ENCODE results near the gene NDUFS5. TPM values are rescaled to one million over a fixed set of nuclear protein-coding genes. Genes with fewer than 3 reads are reported as not detected.
"Not testable (repeated sequence)": the region's sequence is repeated elsewhere in the genome, so short reads cannot be mapped to it uniquely, and the experiment has no call there.

NDUFS5 gene
- total RNA-seq, 1 experiment from 2014 or later = 259 TPM

DNA sequence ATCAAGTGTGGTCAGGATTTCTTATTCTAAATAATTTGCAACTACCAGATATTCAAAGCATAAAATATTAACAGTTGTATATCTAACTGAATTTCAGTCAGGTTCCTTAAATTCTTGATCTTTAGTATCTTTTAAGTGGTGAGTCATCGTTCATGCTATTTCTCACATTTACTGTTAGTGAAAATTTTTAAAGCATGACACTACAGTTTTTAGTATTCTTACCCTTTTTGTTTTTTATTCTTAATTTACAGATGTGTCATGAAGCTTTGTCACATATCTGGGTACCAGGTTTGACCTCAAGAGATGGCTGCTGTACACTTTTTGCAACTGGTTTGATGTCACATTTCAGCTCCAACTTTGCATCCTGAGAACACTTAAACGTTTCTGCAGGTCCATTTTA, 22.4 kb upstream of the NDUFS5 start:
- Histone ChIP-seq H3K4me2 (ENCODE audit: low read depth, low read length, poor library complexity, severe bottlenecking) (no peak overlapping the region), H2AFZ (ENCODE audit: low read length) (no peak overlapping the region), H3K79me2 (ENCODE audit: low read length) (peaks cover 20% of the 10 kb centered on the region), H4K20me1 (ENCODE audit: insufficient read depth, low read depth, low read length) (peaks cover 4% of the 10 kb centered on the region; the same call in 1 of the 2 replicates), H3K36me3 (ENCODE audit: insufficient read depth, low read length) (peaks cover 78% of the 10 kb centered on the region), H3K9me2 (replicated peaks; ENCODE audit: insufficient read depth, low read length) (no peaks in the 10 kb centered on the region), H3K4me3 (ENCODE audit: low read length) (no peak overlapping the region), H3K4me1 (ENCODE audit: low read length) (no peaks in the 10 kb centered on the region), H3K27me3 (ENCODE audit: low read length) (no peaks in the 10 kb centered on the region), H3K9me3 (ENCODE audit: low read length) (no peaks in the 10 kb centered on the region), H3K9ac (ENCODE audit: low read length) (no peak overlapping the region), H3K27ac (ENCODE audit: low read length) (no peak overlapping the region)
- peak; percentile 21 for DNase-seq

DNA sequence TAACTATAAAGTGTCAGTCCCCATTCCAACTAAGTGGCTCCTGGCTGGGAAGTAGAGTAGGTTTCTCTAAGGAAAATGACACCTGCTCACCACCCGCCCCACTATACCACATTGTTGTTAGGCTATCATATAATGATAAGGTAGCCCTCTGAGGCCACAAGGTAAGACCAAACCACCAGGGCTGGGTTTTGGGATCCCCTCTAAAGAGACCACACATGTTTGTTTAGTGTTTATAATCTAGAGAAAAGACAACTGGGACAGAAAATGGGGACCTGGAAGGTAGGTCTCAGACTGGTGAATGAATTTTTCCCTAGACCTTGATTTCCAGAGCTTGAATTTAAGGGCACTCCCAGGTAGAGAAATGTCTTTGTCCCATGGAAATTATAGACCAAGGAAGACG, 19.9 kb upstream of the NDUFS5 start:
- H2AFZ ChIP-seq (ENCODE audit: low read length) = no peak overlapping the region
- no peaks in the 10 kb centered on the region for H3K4me1 ChIP-seq (ENCODE audit: low read length)
- H3K9me2 ChIP-seq (replicated peaks; ENCODE audit: insufficient read depth, low read length) = no peaks in the 10 kb centered on the region
- H3K27ac ChIP-seq (ENCODE audit: low read length) = no peak overlapping the region
- H3K4me2 ChIP-seq (ENCODE audit: low read depth, low read length, poor library complexity, severe bottlenecking) = no peak overlapping the region
- H3K9me3 ChIP-seq (ENCODE audit: low read length) = no peaks in the 10 kb centered on the region
- no peak overlapping the region for H3K4me3 ChIP-seq (ENCODE audit: low read length)
- H3K9ac ChIP-seq (ENCODE audit: low read length) = no peak overlapping the region
- no peaks in the 10 kb centered on the region for H3K27me3 ChIP-seq (ENCODE audit: low read length)
- peaks cover 59% of the 10 kb centered on the region for H3K36me3 ChIP-seq (ENCODE audit: insufficient read depth, low read length)
- H4K20me1 ChIP-seq (ENCODE audit: insufficient read depth, low read depth, low read length) = no peaks in the 10 kb centered on the region; the same call in 1 of the 2 replicates
- DNase-seq = no peak
- peaks cover 11% of the 10 kb centered on the region for H3K79me2 ChIP-seq (ENCODE audit: low read length)

DNA sequence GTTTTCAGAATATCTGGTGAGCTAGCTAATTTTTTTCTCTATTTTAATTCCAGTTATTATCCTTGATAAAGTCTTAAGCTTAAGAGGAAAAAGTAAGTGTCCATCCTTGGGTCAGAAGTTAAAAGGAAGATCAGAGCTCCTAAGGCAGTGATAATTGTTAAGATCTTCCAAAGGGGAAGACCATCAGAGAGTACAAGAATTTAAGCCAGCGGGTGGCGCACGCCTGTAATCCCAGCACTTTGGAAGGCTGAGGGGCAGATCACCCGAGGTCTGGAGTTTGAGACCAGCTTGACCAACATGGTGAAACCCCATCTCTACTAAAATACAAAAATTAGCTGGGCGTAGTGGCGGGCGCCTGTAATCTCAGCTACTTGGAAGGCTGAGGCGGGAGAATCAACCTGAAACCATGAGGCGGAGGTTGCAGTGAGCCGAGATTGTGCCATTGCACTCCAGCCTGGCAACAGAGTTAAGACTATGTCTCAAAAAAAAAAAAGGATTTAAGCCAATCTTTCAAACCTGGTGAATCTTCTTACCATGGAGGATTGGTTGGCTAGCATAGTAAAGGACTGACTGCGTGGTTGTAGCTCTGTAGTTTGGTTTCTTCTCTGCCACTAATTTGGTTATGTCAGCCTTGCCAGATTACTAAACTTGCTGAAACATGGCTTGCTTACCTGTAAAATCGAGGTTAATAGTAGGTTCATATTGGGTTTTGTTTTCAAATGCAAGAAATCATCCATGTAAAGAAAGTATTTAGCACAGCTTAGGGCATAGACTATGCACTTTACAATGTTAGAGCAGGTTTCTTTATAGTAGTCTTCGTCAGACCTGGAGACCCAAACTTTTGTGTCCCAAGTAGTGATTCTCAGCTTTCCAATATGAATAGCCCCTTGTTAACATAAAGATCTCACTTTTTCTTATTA, 19.2 kb upstream of the NDUFS5 start:
- no peaks in the 10 kb centered on the region for H3K4me1 ChIP-seq (ENCODE audit: low read length)
- H4K20me1 ChIP-seq (ENCODE audit: insufficient read depth, low read depth, low read length) = no peaks in the 10 kb centered on the region; the same call in 1 of the 2 replicates
- H3K9ac ChIP-seq (ENCODE audit: low read length) = no peak overlapping the region
- no peak for DNase-seq
- no peak overlapping the region for H3K27ac ChIP-seq (ENCODE audit: low read length)
- H3K4me3 ChIP-seq (ENCODE audit: low read length) = no peak overlapping the region
- no peaks in the 10 kb centered on the region for H3K9me2 ChIP-seq (replicated peaks; ENCODE audit: insufficient read depth, low read length)
- peaks cover 8% of the 10 kb centered on the region for H3K79me2 ChIP-seq (ENCODE audit: low read length)
- H3K27me3 ChIP-seq (ENCODE audit: low read length) = no peaks in the 10 kb centered on the region
- H2AFZ ChIP-seq (ENCODE audit: low read length) = no peak overlapping the region
- peaks cover 55% of the 10 kb centered on the region for H3K36me3 ChIP-seq (ENCODE audit: insufficient read depth, low read length)
- no peak overlapping the region for H3K4me2 ChIP-seq (ENCODE audit: low read depth, low read length, poor library complexity, severe bottlenecking)
- H3K9me3 ChIP-seq (ENCODE audit: low read length) = no peaks in the 10 kb centered on the region

DNA sequence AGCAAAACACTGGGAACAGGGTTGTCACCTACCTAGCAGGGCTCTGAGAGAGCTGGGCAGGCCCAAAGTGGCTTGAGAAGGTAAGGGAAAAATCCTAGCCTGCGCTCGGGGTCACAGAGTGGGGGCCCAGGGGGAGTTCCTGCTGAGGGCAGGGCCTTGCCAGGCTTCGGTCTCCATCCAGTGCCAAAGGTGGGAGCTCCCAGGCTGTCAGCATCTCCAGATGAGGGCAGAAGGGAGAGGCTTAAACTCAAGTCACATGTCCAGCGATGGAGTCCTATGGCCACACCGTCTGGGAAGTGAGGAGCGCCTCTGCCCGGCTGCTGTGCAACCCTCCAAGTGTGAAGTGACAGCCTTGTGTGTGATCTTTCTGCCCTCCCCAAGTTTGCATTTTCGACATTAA, 11.2 kb upstream of the NDUFS5 start:
- not testable (repeated sequence) for H3K27me3 ChIP-seq (ENCODE audit: low read length); H3K4me1 ChIP-seq (ENCODE audit: low read length); H3K9me2 ChIP-seq (replicated peaks; ENCODE audit: insufficient read depth, low read length); H3K4me2 ChIP-seq (ENCODE audit: low read depth, low read length, poor library complexity, severe bottlenecking); H3K9me3 ChIP-seq (ENCODE audit: low read length); H3K27ac ChIP-seq (ENCODE audit: low read length); H3K36me3 ChIP-seq (ENCODE audit: insufficient read depth, low read length); H3K9ac ChIP-seq (ENCODE audit: low read length); H4K20me1 ChIP-seq (ENCODE audit: insufficient read depth, low read depth, low read length); H3K79me2 ChIP-seq (ENCODE audit: low read length); H3K4me3 ChIP-seq (ENCODE audit: low read length); H2AFZ ChIP-seq (ENCODE audit: low read length); DNase-seq

DNA sequence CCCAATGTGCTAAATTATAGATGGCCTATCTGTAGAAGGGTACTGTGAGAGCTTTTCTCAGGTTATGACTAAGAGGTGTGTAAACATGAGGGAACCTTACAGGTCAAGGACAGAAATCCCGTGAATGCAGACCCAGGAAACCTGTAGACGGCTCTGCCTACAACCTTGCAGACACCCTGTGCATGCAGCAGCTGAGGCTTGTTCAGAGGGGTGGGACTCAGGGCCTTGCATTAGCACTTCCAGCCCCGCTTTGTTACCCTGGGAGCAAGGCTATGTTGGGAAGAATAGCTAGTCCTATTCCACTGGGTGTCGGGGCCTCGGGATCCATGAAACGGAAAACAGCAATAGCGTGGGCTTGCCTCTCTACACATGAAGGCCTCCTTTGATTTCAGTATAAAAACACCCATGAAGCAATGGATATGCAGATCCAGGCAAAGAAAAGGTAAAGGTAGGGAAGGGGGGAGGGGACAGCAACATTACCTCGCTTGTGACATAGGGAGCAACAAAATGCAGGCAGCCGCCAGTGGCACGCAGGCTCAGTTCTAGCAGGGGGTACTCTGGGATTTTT, 9.5 kb upstream of the NDUFS5 start:
- H3K4me2 ChIP-seq (ENCODE audit: low read depth, low read length, poor library complexity, severe bottlenecking) = no peak overlapping the region

DNA sequence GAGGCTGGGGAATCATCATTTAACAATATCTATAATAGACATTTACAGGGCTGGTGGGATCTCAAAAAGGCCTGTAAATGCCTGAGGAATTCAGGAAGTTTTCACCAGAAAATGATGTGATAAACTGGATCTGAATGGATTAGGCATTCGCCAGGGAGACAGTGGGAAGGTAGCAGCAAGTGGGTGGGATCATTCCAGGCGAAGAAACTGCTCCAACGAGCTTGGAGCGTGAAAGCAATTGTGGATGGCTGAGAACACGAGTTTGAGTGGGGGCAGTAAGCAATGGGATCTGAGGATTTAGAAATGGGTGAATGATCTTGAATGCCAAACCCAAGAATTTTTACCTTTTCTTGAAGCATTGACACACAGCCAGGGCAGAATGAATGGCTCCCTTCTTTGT, 8.9 kb upstream of the NDUFS5 start:
- no peaks in the 10 kb centered on the region for H3K9me3 ChIP-seq (ENCODE audit: low read length)
- no peak overlapping the region for H2AFZ ChIP-seq (ENCODE audit: low read length)
- H3K4me1 ChIP-seq (ENCODE audit: low read length) = no peaks in the 10 kb centered on the region
- no peaks in the 10 kb centered on the region for H3K27me3 ChIP-seq (ENCODE audit: low read length)
- no peak for DNase-seq
- no peak overlapping the region for H3K4me3 ChIP-seq (ENCODE audit: low read length)
- no peaks in the 10 kb centered on the region for H3K9me2 ChIP-seq (replicated peaks; ENCODE audit: insufficient read depth, low read length)
- no peaks in the 10 kb centered on the region for H4K20me1 ChIP-seq (ENCODE audit: insufficient read depth, low read depth, low read length)
- H3K9ac ChIP-seq (ENCODE audit: low read length) = no peak overlapping the region
- H3K36me3 ChIP-seq (ENCODE audit: insufficient read depth, low read length) = no peaks in the 10 kb centered on the region
- no peak overlapping the region for H3K27ac ChIP-seq (ENCODE audit: low read length)
- H3K79me2 ChIP-seq (ENCODE audit: low read length) = no peaks in the 10 kb centered on the region
- H3K4me2 ChIP-seq (ENCODE audit: low read depth, low read length, poor library complexity, severe bottlenecking) = no peak overlapping the region

More for the DNA sequence above, 9.5 kb upstream of the NDUFS5 start:
- Histone ChIP-seq H3K9ac (ENCODE audit: low read length) (no peak overlapping the region), H3K79me2 (ENCODE audit: low read length) (no peaks in the 10 kb centered on the region), H3K27me3 (ENCODE audit: low read length) (no peaks in the 10 kb centered on the region), H3K9me3 (ENCODE audit: low read length) (no peaks in the 10 kb centered on the region), H2AFZ (ENCODE audit: low read length) (no peak overlapping the region), H3K4me3 (ENCODE audit: low read length) (no peak overlapping the region), H3K27ac (ENCODE audit: low read length) (no peak overlapping the region), H3K36me3 (ENCODE audit: insufficient read depth, low read length) (0 out of 2 replicates have a peak, but pooled peaks cover 3% of the 10 kb centered on the region), H3K4me1 (ENCODE audit: low read length) (no peaks in the 10 kb centered on the region), H3K9me2 (replicated peaks; ENCODE audit: insufficient read depth, low read length) (no peaks in the 10 kb centered on the region), H4K20me1 (ENCODE audit: insufficient read depth, low read depth, low read length) (no peaks in the 10 kb centered on the region)
- DNase-seq = no peak

DNA sequence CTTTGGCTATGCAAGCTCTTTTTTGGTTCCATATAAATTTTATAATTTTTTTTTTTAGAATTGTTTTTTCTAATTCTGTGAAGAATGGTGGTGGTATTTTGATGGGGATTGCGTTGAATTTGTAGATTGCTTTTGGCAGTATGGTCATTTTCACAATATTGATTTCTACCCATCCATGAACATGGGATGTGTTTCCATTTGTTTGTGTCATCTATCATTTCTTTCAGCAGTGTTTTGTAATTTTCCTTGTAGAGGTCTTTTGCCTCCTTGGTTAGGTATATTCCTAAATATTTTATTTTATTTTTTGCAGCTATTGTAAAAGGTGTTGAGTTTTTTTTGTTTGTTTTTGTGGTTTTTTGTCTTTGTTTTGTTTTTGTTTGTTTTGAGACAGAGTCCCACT, 5.7 kb upstream of the NDUFS5 start:
- not testable (repeated sequence) for H3K36me3 ChIP-seq (ENCODE audit: insufficient read depth, low read length); H3K9me3 ChIP-seq (ENCODE audit: low read length); DNase-seq; H3K27ac ChIP-seq (ENCODE audit: low read length); H4K20me1 ChIP-seq (ENCODE audit: insufficient read depth, low read depth, low read length); H3K9me2 ChIP-seq (replicated peaks; ENCODE audit: insufficient read depth, low read length); H3K9ac ChIP-seq (ENCODE audit: low read length); H3K27me3 ChIP-seq (ENCODE audit: low read length); H3K4me3 ChIP-seq (ENCODE audit: low read length); H2AFZ ChIP-seq (ENCODE audit: low read length); H3K4me2 ChIP-seq (ENCODE audit: low read depth, low read length, poor library complexity, severe bottlenecking); H3K4me1 ChIP-seq (ENCODE audit: low read length); H3K79me2 ChIP-seq (ENCODE audit: low read length)

DNA sequence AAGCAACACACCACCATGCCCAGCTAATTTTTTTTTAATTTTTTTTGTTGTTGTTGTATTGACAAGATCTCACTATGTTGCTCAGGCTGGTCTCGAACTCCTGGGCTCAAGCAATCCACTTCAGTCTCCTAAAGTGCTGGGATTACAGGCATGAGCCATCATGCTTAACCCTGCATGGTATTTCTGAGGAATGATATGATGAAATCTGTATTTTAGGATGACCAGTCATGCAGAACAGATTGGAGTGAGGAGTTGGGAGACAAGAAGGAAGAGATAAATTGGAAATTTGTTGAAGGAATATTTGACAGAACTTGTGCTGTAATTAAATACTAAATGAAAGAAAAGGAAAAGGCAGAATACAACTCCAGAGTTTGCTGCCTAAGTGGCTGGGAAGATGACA, 4.7 kb upstream of the NDUFS5 start:
- Histone ChIP-seq H3K9me2 (replicated peaks; ENCODE audit: insufficient read depth, low read length) (no peaks in the 10 kb centered on the region), H3K4me3 (ENCODE audit: low read length) (no peak overlapping the region), H3K36me3 (ENCODE audit: insufficient read depth, low read length) (no peaks in the 10 kb centered on the region), H3K9ac (ENCODE audit: low read length) (no peak overlapping the region), H4K20me1 (ENCODE audit: insufficient read depth, low read depth, low read length) (no peaks in the 10 kb centered on the region), H2AFZ (ENCODE audit: low read length) (no peak overlapping the region), H3K4me2 (ENCODE audit: low read depth, low read length, poor library complexity, severe bottlenecking) (no peak overlapping the region), H3K9me3 (ENCODE audit: low read length) (no peaks in the 10 kb centered on the region), H3K27me3 (ENCODE audit: low read length) (no peaks in the 10 kb centered on the region), H3K4me1 (ENCODE audit: low read length) (peaks cover 6% of the 10 kb centered on the region), H3K79me2 (ENCODE audit: low read length) (peaks cover 3% of the 10 kb centered on the region), H3K27ac (ENCODE audit: low read length) (no peak overlapping the region)
- DNase-seq = no peak
